HFFc6 (cell line): ENCODE data around the gene OR5B2. TPM values are rescaled to one million over a fixed set of nuclear protein-coding genes. Genes with fewer than 3 reads are reported as not detected.
"Not testable (repeated sequence)": the region's sequence is repeated elsewhere in the genome, so short reads cannot be mapped to it uniquely, and the experiment has no call there.

Experiments
- DNase-seq: peaks from one replicate; pipeline ENCODE4 v3.0.0-alpha.2; 2018
- H3K27ac Mint-ChIP-seq: 2 replicates; pipeline ENCODE4 v1.8.0; 2020; ENCODE audit warnings: mild to moderate bottlenecking, mixed read lengths
- H3K27me3 Mint-ChIP-seq: 2 replicates; pipeline ENCODE4 v1.8.0; 2021; ENCODE audit warnings: mild to moderate bottlenecking, moderate library complexity, mixed read lengths; ENCODE audit not compliant: insufficient read depth
- H3K36me3 Mint-ChIP-seq: 2 replicates; pipeline ENCODE4 v1.8.0; 2021; ENCODE audit warnings: low read depth, mixed read lengths
- H3K4me1 Mint-ChIP-seq: 2 replicates; pipeline ENCODE4 v1.8.0; 2020; ENCODE audit warnings: low read depth, mixed read lengths
- H3K4me3 Mint-ChIP-seq: 2 replicates; pipeline ENCODE4 v1.8.0; 2020; ENCODE audit warnings: mild to moderate bottlenecking, moderate library complexity, mixed read lengths
- H3K9me3 Mint-ChIP-seq: 2 replicates; pipeline ENCODE4 v1.8.0; 2020; ENCODE audit warnings: mild to moderate bottlenecking, mixed read lengths
- CTCF ChIP-seq: fragments of 200-600 bp; sonication (generic); IDR thresholded peaks from 2 replicates; pipeline ENCODE4 v1.5.0; 2021; ENCODE audit warnings: antibody characterized with exemption, mild to moderate bottlenecking
- total RNA-seq, 6 experiments: library from RNA; stranded (reverse); fragmentation: NEBNext Ultra II Directional; extraction: Animal tissue kit (Norgen Biotek cat#: 25700); gene quantifications; 2 replicates in 1 of 6; 3 replicates in 5 of 6; pipeline ENCODE4 v1.2.3, GENCODE V29; 2021

OR5B2 gene
- total RNA-seq, 6 experiments from 2014 or later = not detected

GRCh38 chr11:58433638-58434203, 5.8 kb upstream of the OR5B2 start:
- H3K36me3 Mint-ChIP-seq = peaks cover 9% of the 10 kb centered on the region
- H3K4me3 Mint-ChIP-seq = no peak overlapping the region
- H3K27me3 Mint-ChIP-seq = 0 out of 2 replicates have a peak, but pooled peaks cover 1% of the 10 kb centered on the region
- H3K9me3 Mint-ChIP-seq = peaks cover 8% of the 10 kb centered on the region; the same call in 1 of the 2 replicates
- DNase-seq = no peak
- TF ChIP-seq CTCF = no peak
- no peak overlapping the region for H3K27ac Mint-ChIP-seq
- peaks cover 9% of the 10 kb centered on the region for H3K4me1 Mint-ChIP-seq

- Mint-ChIP-seq H3K27ac (no peak overlapping the region), H3K36me3 (peaks cover 5% of the 10 kb centered on the region), H3K27me3 (0 out of 2 replicates have a peak, but pooled peaks cover 1% of the 10 kb centered on the region), H3K4me3 (no peak overlapping the region), H3K4me1 (no peaks in the 10 kb centered on the region), H3K9me3 (peaks cover 4% of the 10 kb centered on the region; the same call in 1 of the 2 replicates)
- DNase-seq = no peak
- no peak for TF ChIP-seq CTCF
These were observed 1.4 kb upstream of the OR5B2 start for GRCh38 chr11:58429273-58429672.

- Mint-ChIP-seq H3K36me3 (peaks cover 25% of the 10 kb centered on the region), H3K4me1 (no peaks in the 10 kb centered on the region), H3K9me3 (peaks cover 23% of the 10 kb centered on the region), H3K27ac (no peak within 1 kb of the TSS), H3K27me3 (no peaks in the 10 kb centered on the region; the same call in 1 of the 2 replicates), H3K4me3 (no peak within 1 kb of the TSS)
- no peak for DNase-seq
- no peak for TF ChIP-seq CTCF
These were observed 21.1 kb downstream of the OR5B2 start, which contains the start of gene OR5B3 for GRCh38 chr11:58406774-58407173. Gene OR5B3 (minus strand): TSS chr11:58406874. CDS start chr11:58403409, 3,465 bp downstream.

GRCh38 chr11:58399622-58400021, 28.3 kb downstream of the OR5B2 start:
- H3K27me3 Mint-ChIP-seq, H3K27ac Mint-ChIP-seq, DNase-seq, H3K4me3 Mint-ChIP-seq: not testable (repeated sequence)
- Mint-ChIP-seq H3K36me3 (peaks cover 18% of the 10 kb centered on the region), H3K4me1 (peaks cover 28% of the 10 kb centered on the region), H3K9me3 (peaks cover 13% of the 10 kb centered on the region)

GRCh38 chr11:58395581-58395980, 32.3 kb downstream of the OR5B2 start:
- no peak for TF ChIP-seq CTCF
- Mint-ChIP-seq H3K9me3 (peaks cover 18% of the 10 kb centered on the region), H3K36me3 (peaks cover 22% of the 10 kb centered on the region), H3K27ac (peak overlapping the region; percentile 75), H3K4me3 (peak overlapping the region; percentile 45; the same call in 1 of the 2 replicates), H3K4me1 (peaks cover 65% of the 10 kb centered on the region), H3K27me3 (no peaks in the 10 kb centered on the region)
- peak; percentile 17 for DNase-seq

- H3K4me3 Mint-ChIP-seq = peak overlapping the region; percentile 40
- no peak for TF ChIP-seq CTCF
- H3K36me3 Mint-ChIP-seq = peaks cover 29% of the 10 kb centered on the region
- H3K27me3 Mint-ChIP-seq = no peaks in the 10 kb centered on the region
- H3K9me3 Mint-ChIP-seq = peaks cover 18% of the 10 kb centered on the region
- peak overlapping the region; percentile 32; the same call in 1 of the 2 replicates for H3K27ac Mint-ChIP-seq
- H3K4me1 Mint-ChIP-seq = peaks cover 65% of the 10 kb centered on the region
- DNase-seq = peak; percentile 80
These were observed 33.7 kb downstream of the OR5B2 start for GRCh38 chr11:58394195-58394594.
